NCI-H2196 (cell line): ENCODE data around the gene LEPROT.
"Not testable (repeated sequence)": the region's sequence is repeated elsewhere in the genome, so short reads cannot be mapped to it uniquely, and the experiment has no call there.

Experiments
- DNase-seq: peaks from one replicate; lab custom pipeline; 2025; ENCODE audit not compliant: unreplicated experiment; lab: John Stamatoyannopoulos, UW

LEPROT gene

DNA sequence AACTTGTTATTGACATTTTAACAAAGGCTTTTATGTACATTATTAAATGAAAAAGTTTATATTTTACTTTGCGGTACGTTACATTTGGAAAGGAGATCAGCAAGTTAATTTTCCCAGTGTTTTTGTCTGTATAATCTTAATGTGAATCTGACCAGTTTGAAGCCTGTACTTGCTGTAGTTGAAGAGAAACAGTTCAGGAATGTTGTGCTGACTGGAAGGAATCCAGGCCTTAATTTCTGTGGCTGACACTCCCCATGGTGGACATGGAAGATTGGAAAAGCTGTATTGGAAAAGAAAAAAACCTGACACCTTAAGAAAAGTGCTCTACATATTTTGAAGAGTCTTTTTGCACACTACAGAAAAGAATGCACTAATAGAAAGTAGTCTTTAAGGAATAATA is 15.5 kb downstream of the LEPROT start:
- DNase-seq, result no peak

DNA sequence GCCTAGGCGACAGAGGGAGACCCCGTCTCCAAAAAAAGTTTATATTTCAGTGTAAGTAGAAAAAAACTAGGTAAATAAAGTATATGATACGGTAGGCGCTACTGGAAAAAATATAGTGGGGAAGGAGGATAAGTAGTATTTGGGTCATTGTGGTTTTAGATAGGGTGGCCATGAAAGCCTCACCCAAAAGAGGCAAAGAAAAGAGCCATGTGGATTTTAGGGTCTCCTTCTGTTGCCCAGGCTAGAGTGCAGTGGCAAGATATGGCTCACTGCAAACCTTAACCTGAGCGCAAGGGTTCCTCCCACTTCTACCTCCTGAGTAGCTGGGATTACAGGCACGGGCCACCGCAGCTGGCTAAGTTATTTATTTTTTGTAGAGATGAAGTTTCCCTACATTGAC is 17.1 kb downstream of the LEPROT start:
- DNase-seq, result no peak

DNA sequence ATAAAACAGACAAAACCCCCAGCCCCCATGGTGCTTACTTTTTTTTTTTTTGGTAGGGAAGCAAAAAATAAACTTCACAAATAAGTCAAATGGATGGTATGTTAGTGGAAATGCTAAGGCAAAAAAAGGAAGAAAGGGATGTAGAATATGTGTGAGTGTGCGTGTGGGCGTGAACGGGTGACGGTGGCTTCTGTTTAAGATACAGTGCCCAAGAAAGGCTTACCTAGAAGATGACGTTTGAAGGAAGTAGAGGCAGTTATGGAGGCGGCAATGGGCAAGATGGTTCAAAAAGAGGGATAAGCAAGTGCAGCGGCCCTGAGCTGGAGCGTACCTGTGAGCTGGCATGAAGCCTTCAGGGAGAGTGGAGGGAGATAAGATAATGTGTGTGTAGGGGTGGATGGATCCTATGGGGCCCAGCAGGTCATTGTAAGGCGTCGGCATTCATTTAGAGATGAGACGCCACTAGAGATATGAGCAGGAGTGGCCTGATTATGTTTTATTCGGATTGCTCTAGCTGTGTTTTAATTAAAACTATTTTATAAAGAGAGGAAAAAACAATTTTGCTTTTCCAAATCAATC is 19.9 kb downstream of the LEPROT start:
- no peak for DNase-seq

- no peak for DNase-seq
Observed at GRCh38 chr1:65440915-65441314, 20.4 kb downstream of the LEPROT start.

- no peak for DNase-seq
Observed at GRCh38 chr1:65441464-65441863, 21.0 kb downstream of the LEPROT start.

GRCh38 chr1:65442442-65442841 is 22.0 kb downstream of the LEPROT start:
- no peak for DNase-seq

- DNase-seq, result no peak
Observed at GRCh38 chr1:65443647-65444046, 23.2 kb downstream of the LEPROT start.

- DNase-seq, result no peak
Observed at GRCh38 chr1:65444128-65444640, 23.7 kb downstream of the LEPROT start.

GRCh38 chr1:65445837-65446236 is 25.4 kb downstream of the LEPROT start:
- DNase-seq, result no peak

DNA sequence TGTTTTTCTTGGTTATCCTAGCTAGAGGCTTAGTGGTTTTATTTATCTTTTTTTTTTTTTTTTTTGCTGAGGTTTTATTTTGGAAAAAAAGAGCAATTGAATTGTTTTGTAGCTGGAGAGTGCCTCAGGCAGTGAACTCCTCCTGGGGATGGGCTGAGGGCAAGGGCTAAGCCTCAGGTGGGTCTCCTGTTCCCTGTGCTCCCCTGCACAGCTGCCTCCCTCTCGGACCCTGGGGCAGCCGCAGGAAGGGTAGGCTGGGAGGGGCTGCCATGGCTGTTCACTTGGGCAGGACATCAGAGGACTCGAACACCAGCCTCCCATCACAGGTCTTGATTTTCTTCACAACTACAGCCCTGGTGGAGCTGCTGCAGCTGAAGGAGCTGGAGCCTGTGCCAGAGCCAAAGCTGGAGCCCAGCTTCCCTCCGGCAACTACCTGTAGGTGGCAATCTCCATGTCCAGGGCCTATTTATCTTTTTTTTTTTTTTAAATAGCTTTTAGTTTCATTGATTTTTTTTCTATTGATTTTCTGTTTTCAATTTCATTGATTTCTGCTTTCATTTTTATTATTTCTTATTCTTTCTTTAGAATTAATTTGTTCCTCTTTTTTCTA is 28.9 kb downstream of the LEPROT start:
- DNase-seq, result no peak

- not testable (repeated sequence) for DNase-seq
Observed at GRCh38 chr1:65455678-65456077, 35.2 kb downstream of the LEPROT start.

DNA sequence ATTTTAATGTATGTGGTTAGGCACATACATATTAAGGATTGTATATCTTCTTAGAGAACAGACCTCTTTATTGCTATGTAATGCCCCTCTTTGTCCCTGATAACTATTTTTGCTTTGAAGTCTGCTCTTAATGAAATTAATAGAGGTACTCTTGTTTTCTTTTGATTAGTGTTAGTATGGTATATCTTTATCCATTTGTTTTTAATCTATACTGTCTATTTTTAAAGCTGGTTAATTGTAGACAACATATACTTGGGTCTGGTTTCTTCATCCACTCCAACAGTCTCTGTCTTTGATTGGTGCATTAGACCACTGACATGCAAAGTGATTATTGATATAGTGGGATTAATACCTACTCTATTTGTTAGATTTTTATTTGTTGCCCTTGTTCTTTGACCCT is 36.0 kb downstream of the LEPROT start:
- DNase-seq, result no peak

- DNase-seq, result no peak
Observed at GRCh38 chr1:65457868-65458267, 37.4 kb downstream of the LEPROT start.

- DNase-seq, result no peak
Observed at GRCh38 chr1:65458730-65459396, 38.4 kb downstream of the LEPROT start.

DNA sequence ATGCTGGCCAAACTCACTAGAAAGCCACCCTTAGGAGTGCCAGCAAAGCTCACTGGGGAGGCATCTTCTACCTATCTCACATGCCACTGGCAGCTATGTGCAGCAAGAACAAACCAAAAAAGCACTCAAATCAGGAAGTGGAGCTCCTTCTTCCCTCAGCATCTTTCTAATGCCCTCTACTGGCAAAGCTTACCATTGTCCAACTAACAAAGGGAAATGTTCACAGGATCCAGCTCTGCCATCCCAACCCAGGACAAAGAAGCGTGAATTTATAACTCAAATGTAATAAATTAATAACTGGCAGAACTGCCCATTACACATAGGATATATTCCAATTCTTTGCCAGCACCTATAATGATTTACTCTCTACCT is 38.9 kb downstream of the LEPROT start:
- DNase-seq, result peak; percentile 16

DNA sequence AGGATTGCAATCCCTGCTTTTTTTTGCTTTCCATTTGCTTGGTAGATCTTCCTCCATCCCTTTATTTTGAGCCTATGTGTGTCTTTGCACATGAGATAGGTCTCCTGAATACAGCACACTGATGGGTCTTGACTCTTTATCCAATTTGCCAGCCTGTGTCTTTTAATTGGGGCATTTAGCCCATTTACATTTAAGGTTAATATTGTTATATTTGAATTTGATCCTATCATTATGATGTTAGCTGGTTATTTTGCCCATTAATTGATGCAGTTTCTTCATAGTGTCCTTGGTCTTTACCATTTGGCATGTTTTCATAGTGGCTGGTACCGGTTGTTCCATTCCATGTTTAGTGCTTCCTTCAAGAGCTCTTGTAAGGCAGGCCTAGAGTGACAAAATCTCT is 45.4 kb downstream of the LEPROT start:
- not testable (repeated sequence) for DNase-seq

DNA sequence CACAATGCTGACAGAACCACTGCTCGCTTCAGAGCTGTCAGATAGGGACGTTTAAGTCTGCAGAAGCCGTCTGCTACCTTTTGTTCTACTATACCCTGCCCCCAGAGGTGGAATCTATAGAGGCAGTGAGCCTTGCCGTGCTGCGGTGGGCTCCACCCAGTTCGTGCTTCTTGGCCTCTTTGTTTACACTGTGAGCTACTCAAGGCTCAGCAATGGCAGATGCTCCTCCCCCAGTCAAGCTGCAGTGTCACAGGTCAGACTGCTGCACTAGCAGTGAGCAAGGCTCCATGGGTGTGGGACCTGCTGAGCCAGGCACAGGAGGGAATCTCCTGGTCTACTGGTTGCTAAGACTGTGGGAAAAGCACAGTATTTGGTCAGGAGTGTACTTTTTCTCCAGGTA is 47.1 kb downstream of the LEPROT start:
- DNase-seq, result no peak

- no peak for DNase-seq
Observed at GRCh38 chr1:65469126-65469888, 48.8 kb downstream of the LEPROT start.

- DNase-seq, result no peak
Observed at GRCh38 chr1:65469889-65470340, 49.4 kb downstream of the LEPROT start.

GRCh38 chr1:65470766-65471165 is 50.3 kb downstream of the LEPROT start:
- no peak for DNase-seq

DNA sequence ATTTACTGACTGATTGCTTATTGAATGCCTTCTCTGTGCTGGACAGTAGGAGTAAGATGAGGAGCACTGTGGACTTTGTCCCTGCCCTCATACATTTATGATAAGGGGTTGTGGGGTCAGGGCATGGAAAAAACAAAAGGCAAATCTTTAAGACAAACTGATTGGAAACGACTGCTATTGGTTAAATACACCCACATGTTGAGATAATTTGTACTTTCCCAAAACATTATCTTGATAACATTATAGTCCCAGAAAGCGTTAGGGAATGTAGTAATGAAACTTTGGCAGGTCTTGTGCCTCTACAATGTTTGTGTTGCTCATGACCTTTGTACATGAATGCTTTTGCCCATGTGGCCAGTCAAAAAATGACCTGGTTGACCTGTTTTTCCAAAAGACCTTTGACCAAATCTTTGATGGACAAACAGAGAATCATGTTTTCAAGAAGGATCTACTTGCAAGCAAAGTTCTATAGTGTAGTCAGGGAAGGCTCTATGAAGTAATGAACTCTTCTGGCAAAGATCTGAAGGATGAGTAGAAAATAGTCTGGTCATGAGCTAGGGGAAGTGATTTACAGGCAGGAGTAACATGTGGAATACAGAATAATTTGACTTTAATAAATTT is 50.9 kb downstream of the LEPROT start:
- DNase-seq, result no peak
